HEK293 (cell line): ENCODE results near the gene ISG15.

ENCODE experiments used
- EGR2 ChIP-seq: fragments of 450-650 bp; formaldehyde crosslinking; IDR thresholded peaks from 2 replicates; pipeline ENCODE4 v1.5.1; 2016; ENCODE audit warnings: low read depth, missing biosample characterization, missing genetic modification characterization
- GLIS1 ChIP-seq: fragments of 450-650 bp; formaldehyde crosslinking; IDR thresholded peaks from 2 replicates; pipeline ENCODE4 v1.5.1; 2016; ENCODE audit warnings: missing biosample characterization, missing genetic modification characterization
- GLIS2 ChIP-seq: fragments of 450-650 bp; formaldehyde crosslinking; IDR thresholded peaks from 2 replicates; pipeline ENCODE4 v1.5.1; 2016; ENCODE audit warnings: missing biosample characterization, missing genetic modification characterization
- HOXA7 ChIP-seq: sonication (generic); formaldehyde crosslinking; IDR thresholded peaks from 2 replicates; pipeline ENCODE4 v1.8.1; 2022; ENCODE audit warnings: missing genetic modification reagents, borderline replicate concordance
- KLF10 ChIP-seq: fragments of 450-650 bp; IDR thresholded peaks from 2 replicates; pipeline ENCODE4 v1.5.1; 2018; ENCODE audit warnings: missing biosample characterization, mild to moderate bottlenecking, missing genetic modification characterization
- MEIS1 ChIP-seq: sonication (generic); formaldehyde crosslinking; IDR thresholded peaks from 2 replicates; pipeline ENCODE4 v1.8.1; 2022; ENCODE audit warnings: missing genetic modification reagents, mild to moderate bottlenecking, borderline replicate concordance
- PBX3 ChIP-seq: sonication (generic); formaldehyde crosslinking; IDR thresholded peaks from 2 replicates; pipeline ENCODE4 v1.8.1; 2022; ENCODE audit warnings: mild to moderate bottlenecking, moderate library complexity, missing genetic modification reagents
- PRDM1 ChIP-seq: fragments of 450-650 bp; formaldehyde crosslinking; IDR thresholded peaks from 2 replicates; pipeline ENCODE4; 2016; ENCODE audit warnings: missing biosample characterization, missing genetic modification characterization
- REST ChIP-seq: fragments of 450-650 bp; formaldehyde crosslinking; IDR thresholded peaks from 2 replicates; pipeline ENCODE4 v1.5.1; 2016; ENCODE audit warnings: missing biosample characterization, missing genetic modification characterization
- ZBTB44 ChIP-seq: fragments of 450-650 bp; IDR thresholded peaks from 2 replicates; pipeline ENCODE4 v1.5.1; 2018; ENCODE audit warnings: missing biosample characterization, mild to moderate bottlenecking, missing genetic modification characterization
- ZFP69B ChIP-seq: fragments of 450-650 bp; formaldehyde crosslinking; IDR thresholded peaks from 2 replicates; pipeline ENCODE4 v1.5.1; 2016; ENCODE audit warnings: missing biosample characterization, missing genetic modification characterization
- ZNF133 ChIP-seq: fragments of 450-650 bp; formaldehyde crosslinking; IDR thresholded peaks from 2 replicates; pipeline ENCODE4 v1.5.1; 2016; ENCODE audit warnings: missing biosample characterization, missing genetic modification characterization
- ZNF16 ChIP-seq: fragments of 450-650 bp; formaldehyde crosslinking; IDR thresholded peaks from 2 replicates; pipeline ENCODE4 v1.5.1; 2016; ENCODE audit warnings: low read depth, missing biosample characterization, missing genetic modification characterization
- ZNF19 ChIP-seq: fragments of 450-650 bp; formaldehyde crosslinking; IDR thresholded peaks from 2 replicates; pipeline ENCODE4; 2016; ENCODE audit warnings: missing biosample characterization, missing genetic modification characterization, low read depth
- ZNF2 ChIP-seq: fragments of 450-650 bp; formaldehyde crosslinking; IDR thresholded peaks from 2 replicates; pipeline ENCODE4 v1.5.1; 2016; ENCODE audit warnings: missing biosample characterization, missing genetic modification characterization
- ZNF335 ChIP-seq: fragments of 450-650 bp; formaldehyde crosslinking; conservative IDR thresholded peaks from 2 replicates; pipeline ENCODE4 v1.5.1; 2016; ENCODE audit warnings: missing biosample characterization, missing genetic modification characterization
- ZNF362 ChIP-seq: fragments of 450-650 bp; formaldehyde crosslinking; IDR thresholded peaks from 2 replicates; pipeline ENCODE4 v1.5.1; 2016; ENCODE audit warnings: missing biosample characterization, missing genetic modification characterization
- ZNF416 ChIP-seq: fragments of 450-650 bp; formaldehyde crosslinking; IDR thresholded peaks from 2 replicates; pipeline ENCODE4 v1.5.1; 2016; ENCODE audit warnings: missing biosample characterization, missing genetic modification characterization
- ZNF518A ChIP-seq: fragments of 450-650 bp; formaldehyde crosslinking; conservative IDR thresholded peaks from 2 replicates; pipeline ENCODE4 v1.5.1; 2016; ENCODE audit warnings: low read depth, missing biosample characterization, missing genetic modification characterization
- ZNF561 ChIP-seq: fragments of 450-650 bp; IDR thresholded peaks from 2 replicates; pipeline ENCODE4 v1.5.1; 2018; ENCODE audit warnings: missing biosample characterization, missing genetic modification characterization, borderline replicate concordance
- ZNF600 ChIP-seq: fragments of 450-650 bp; formaldehyde crosslinking; IDR thresholded peaks from 2 replicates; pipeline ENCODE4 v1.5.1; 2016; ENCODE audit warnings: missing biosample characterization, missing genetic modification characterization
- ZNF610 ChIP-seq: fragments of 450-650 bp; formaldehyde crosslinking; IDR thresholded peaks from 2 replicates; pipeline ENCODE4 v1.5.1; 2016; ENCODE audit warnings: missing biosample characterization, missing genetic modification characterization, borderline replicate concordance
- ZNF621 ChIP-seq: fragments of 450-650 bp; formaldehyde crosslinking; IDR thresholded peaks from 2 replicates; pipeline ENCODE4 v1.5.1; 2017; ENCODE audit warnings: missing biosample characterization, missing genetic modification characterization
- ZNF629 ChIP-seq: fragments of 450-650 bp; formaldehyde crosslinking; IDR thresholded peaks from 2 replicates; pipeline ENCODE4 v1.5.1; 2017; ENCODE audit warnings: missing biosample characterization, missing genetic modification characterization
- ZNF654 ChIP-seq: fragments of 450-650 bp; formaldehyde crosslinking; IDR thresholded peaks from 2 replicates; pipeline ENCODE4 v1.5.1; 2016; ENCODE audit warnings: low read depth, missing biosample characterization, missing genetic modification characterization
- ZNF658 ChIP-seq: fragments of 450-650 bp; formaldehyde crosslinking; IDR thresholded peaks from 2 replicates; pipeline ENCODE4; 2016; ENCODE audit warnings: missing biosample characterization, missing genetic modification characterization
- ZNF768 ChIP-seq: fragments of 450-650 bp; formaldehyde crosslinking; IDR thresholded peaks from 2 replicates; pipeline ENCODE4 v1.5.1; 2018; ENCODE audit warnings: missing biosample characterization, mild to moderate bottlenecking, missing genetic modification characterization
- ZNF837 ChIP-seq: fragments of 450-650 bp; formaldehyde crosslinking; IDR thresholded peaks from 2 replicates; pipeline ENCODE4 v1.5.1; 2016; ENCODE audit warnings: missing biosample characterization, missing genetic modification characterization

ISG15 gene

GRCh38 chr1:997993-998744 lies 15.1 kb upstream of the ISG15 start (continued):
- peak; percentile 15; the same call in 1 of the 2 replicates for TF ChIP-seq ZNF610 (tag by site-specific recombination)
- no peak for TF ChIP-seq KLF10
- TF ChIP-seq ZNF768 (tag by site-specific recombination): peak; percentile 11; the same call in 1 of the 2 replicates
- peak; percentile 13; the same call in 1 of the 2 replicates for TF ChIP-seq ZNF837
- TF ChIP-seq GLIS2: peak; percentile 85
- no peak for TF ChIP-seq ZNF362
- TF ChIP-seq ZNF16 (tag by site-specific recombination): no peak
- TF ChIP-seq REST (tag by site-specific recombination): no peak
- no peak for TF ChIP-seq HOXA7 (CRISPR knock-in tag)
- TF ChIP-seq ZFP69B (tag by site-specific recombination): no peak; the same call in none of the 2 replicates
- TF ChIP-seq PBX3 (CRISPR knock-in tag): peak; percentile 66; the same call in 1 of the 2 replicates
- TF ChIP-seq ZNF416 (tag by site-specific recombination): no peak
- TF ChIP-seq GLIS1 (tag by site-specific recombination): peak; percentile 83
- no peak for TF ChIP-seq ZNF133
- peak; percentile 81 for TF ChIP-seq ZNF600 (tag by site-specific recombination)
- TF ChIP-seq ZNF518A (tag by site-specific recombination): no peak
- peak; percentile 50; the same call in 1 of the 2 replicates for TF ChIP-seq ZNF2
- TF ChIP-seq ZNF19 (tag by site-specific recombination): no peak
- TF ChIP-seq EGR2: 0 out of 2 replicates have a peak, but pooled peaks have one; percentile 39
- TF ChIP-seq PRDM1 (tag by site-specific recombination): no peak
- peak; percentile 52 for TF ChIP-seq ZNF629 (tag by site-specific recombination)
- TF ChIP-seq MEIS1: no peak
- no peak for TF ChIP-seq ZNF654
- no peak for TF ChIP-seq ZNF621
- no peak for TF ChIP-seq ZNF335
- no peak for TF ChIP-seq ZNF658 (tag by site-specific recombination)
- no peak for TF ChIP-seq ZBTB44
- TF ChIP-seq ZNF561 (tag by site-specific recombination): peak; percentile 65; the same call in 1 of the 2 replicates
